HG03280 (cell line): ENCODE data around the gene NFS1.
"Not testable (repeated sequence)": the region's sequence is repeated elsewhere in the genome, so short reads cannot be mapped to it uniquely, and the experiment has no call there.

ENCODE experiments used
- ATAC-seq: cut with Tn5 transposase; IDR thresholded peaks from one replicate; pipeline ENCODE4 v1.9.1; 2021; ENCODE audit warnings: mild to moderate bottlenecking, moderate library complexity; ENCODE audit not compliant: unreplicated experiment

The NFS1 gene

DNA sequence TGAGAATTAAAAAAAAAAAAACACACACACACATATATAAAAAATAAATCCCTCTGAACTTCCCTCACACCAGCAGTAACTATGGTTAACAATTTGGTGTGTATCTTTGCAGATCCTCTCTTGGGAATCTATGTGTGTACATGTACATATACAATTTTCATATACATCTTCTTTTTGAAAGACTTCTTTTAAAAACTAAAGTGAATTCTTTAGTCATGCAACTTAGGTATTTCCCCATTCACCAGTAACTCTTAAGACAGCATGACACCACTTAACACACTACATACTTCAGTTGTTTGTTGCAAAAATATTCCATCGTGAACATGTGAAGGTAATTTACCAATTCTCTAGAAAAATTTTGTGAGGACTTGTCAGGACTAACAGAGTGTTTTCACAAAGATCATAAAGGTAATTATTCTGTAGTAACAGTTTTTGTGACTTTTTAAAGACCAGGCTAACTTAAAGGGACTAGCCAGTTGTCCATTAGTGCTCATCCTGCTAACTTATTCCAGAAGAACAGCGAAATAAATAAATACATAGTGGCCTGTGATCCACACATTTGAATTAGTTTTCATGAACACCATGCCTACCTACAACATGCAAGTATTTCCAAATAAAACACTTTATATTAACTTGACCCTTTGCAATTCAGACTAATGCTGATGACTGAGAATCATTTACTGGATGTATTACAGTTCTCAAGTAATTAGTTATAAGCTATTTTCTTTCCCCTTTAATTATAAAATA lies 30.9 kb upstream of the NFS1 start:
- no peak for ATAC-seq

DNA sequence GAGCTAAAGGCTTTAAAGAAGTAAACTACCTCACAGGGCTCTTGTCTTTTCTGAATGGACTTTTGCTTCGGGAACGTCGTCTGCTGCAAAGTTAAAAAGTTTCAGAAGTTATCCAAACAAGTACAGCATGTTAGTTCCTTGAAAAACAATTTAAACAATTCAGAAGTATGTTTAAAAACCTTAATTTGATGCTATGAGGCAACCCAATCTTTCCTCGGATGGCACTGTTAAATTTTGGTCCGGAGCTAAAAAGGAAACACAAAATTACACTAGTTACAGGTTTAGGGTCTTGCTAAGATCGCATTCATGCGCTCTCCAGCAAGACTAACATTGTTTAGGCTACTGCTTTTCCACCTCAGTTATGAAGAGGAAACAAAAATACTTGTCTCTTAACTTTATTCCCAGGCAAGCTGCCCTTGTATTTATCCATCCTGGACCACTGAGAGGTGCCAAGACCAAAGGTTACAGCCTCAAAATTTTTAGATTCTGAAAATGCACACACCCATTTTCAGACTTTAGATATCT lies 30.2 kb upstream of the NFS1 start:
- no peak for ATAC-seq

DNA sequence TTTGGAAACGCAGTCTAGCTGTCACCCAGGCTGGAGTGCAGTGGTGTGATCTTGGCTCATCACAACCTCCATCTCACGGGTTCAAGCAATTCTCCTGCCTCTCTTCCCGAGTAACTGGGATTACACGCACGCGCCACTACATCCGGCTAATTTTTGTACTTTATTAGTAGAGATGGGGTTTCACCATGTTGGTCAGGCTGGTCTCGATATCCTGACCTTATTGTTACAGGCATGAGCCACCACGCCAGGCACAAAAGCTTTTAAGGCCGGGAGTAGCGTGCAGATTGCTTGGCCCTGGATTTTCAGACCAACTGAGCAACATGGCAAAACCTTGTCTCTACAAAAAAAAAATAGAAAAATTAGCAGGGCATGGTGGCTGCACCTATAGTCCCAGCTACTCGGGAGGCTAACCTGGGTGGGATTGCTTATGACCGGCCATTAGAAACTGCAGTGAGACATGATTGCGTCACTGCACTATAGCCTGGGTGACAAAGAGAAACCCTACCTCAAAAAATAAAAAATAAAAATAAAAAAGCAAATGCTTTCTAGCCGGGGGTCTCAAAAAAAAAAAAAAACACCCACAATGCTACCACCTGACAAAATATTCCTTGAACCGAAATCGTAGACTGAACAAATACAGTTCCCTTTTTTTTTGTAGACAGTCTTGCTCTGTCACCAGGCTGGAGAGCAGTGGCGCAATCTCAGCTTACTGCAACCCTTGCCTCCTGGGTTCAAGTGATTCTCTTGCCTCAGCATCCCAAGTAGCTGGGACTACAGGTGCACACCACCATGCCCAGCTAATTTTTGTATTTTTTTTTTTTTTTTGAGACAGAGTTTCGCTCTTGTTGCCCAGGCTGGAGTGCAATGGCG lies 27.9 kb upstream of the NFS1 start:
- ATAC-seq: no peak

DNA sequence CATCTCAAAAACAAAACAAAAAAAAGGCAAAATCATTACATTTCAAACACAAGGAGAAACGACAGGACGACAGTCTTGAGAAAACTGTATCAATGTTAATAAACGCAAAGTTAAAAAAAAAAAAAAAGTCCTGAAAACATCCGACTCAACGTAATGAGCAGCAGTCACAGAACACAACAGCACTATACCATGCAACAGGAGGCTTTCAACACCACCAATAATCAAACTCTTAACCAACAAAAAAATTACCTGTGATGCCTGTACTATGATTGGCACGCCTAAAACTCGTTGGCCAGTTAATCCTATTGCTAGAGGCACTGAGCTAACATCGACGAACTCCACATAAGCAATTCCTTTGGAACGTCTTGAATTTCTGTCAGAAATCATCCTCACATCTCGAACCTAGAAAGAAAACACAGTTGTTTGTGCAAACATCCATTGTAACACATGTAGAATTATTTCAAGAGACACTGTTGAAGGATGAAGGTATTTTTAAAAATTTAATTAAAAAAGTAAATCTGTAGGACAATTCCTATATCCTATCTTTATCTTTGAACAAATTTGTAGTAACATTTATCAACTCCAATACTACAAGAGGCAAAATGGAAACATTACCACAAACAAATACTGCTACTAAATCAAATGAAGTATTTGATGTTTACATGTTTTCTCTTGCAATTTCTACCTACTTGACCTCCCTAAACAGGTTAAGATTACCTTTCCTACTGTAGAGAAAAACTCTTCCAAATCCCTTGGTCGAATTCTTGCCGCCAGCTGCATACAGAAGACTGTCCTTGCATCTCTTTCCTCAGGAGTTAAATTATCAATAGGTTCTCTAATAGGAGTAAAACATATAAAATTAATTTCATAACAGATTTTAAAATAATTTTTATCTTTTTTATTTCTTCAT lies 25.4 kb upstream of the NFS1 start:
- no peak for ATAC-seq

DNA sequence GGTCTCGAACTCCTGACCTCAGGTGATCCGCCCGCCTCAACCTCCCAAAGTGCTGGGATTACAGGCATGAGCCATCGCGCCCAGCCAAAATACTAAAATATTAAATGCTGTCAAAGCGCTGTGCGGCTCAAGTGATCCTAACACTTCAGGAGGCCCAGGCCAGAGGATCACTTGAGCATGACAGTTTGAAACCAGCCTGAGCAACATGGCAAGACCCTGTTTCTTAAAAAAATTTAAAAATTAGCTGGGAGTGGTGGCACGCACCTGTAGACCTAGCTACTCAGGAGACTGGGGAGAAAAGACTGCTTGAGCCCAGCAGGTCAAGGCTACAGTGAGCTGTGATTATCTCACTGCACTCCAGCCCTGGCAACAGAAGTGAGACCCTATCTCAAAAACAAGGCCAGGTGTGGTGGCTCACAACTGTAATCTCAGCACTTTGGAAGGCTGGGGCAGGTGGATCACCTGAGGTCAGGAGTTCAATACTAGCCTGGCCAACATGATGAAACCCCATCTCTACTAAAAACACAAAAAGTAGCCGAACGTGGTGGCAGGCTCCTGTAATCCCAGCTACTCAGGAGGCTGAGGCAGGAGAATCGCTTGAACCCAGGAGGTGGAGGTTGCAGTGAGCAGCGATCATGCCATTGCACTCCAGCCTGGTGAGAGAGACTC lies 24.6 kb upstream of the NFS1 start:
- ATAC-seq: not testable (repeated sequence)

DNA sequence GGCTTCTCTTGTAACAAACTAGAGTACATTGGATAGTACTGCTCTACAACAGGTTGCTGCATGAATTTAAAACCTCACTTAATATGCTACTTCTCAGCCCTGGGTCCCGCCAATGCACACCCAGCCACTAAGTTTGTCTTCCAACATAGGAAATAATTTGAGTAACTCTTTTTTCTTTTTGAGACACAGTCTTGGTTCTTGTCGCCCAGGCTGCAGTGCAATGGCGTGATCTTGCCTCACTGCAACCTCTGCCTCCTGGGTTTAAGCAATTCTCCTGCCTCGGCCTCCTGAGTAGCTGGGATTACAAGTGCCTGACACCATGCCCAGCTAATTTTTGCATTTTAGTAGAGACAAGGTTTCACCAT lies 24.1 kb upstream of the NFS1 start:
- not testable (repeated sequence) for ATAC-seq

DNA sequence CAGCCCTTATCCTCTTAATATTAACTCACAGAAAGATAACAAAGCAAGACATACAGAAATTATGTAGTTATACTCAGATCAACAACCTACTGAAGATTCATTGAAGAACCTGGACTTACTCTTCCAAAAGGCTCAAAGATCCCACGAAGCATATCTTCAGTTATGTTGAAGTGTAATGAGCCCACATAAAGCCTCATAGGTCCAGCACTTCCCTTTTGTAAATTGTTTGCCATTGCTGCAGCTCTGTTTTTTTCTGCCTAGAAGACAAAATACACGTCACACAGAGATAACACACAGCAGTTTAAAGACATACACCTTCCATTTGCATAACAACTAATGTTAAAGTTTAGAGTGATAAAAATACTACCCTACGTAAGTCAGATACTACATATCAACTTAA lies 22.5 kb upstream of the NFS1 start:
- ATAC-seq: no peak

DNA sequence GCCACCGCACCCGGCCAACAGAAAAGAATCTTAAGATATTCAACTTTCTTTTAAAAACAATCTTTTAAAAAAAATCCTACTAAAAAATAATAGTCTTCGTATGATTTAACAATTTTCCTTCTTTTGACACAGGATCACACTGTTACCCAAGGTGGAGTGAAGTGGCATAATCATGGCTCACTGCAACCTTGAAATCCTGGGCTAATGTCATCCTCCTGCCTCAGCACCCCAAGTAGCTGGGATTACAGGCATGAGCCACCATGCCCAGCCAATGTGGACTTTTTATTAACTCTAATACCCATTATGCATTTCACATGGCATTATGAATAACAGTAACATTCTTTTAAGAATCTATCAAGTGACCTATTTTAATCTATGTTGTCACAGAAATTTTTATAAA lies 22.1 kb upstream of the NFS1 start:
- no peak for ATAC-seq

DNA sequence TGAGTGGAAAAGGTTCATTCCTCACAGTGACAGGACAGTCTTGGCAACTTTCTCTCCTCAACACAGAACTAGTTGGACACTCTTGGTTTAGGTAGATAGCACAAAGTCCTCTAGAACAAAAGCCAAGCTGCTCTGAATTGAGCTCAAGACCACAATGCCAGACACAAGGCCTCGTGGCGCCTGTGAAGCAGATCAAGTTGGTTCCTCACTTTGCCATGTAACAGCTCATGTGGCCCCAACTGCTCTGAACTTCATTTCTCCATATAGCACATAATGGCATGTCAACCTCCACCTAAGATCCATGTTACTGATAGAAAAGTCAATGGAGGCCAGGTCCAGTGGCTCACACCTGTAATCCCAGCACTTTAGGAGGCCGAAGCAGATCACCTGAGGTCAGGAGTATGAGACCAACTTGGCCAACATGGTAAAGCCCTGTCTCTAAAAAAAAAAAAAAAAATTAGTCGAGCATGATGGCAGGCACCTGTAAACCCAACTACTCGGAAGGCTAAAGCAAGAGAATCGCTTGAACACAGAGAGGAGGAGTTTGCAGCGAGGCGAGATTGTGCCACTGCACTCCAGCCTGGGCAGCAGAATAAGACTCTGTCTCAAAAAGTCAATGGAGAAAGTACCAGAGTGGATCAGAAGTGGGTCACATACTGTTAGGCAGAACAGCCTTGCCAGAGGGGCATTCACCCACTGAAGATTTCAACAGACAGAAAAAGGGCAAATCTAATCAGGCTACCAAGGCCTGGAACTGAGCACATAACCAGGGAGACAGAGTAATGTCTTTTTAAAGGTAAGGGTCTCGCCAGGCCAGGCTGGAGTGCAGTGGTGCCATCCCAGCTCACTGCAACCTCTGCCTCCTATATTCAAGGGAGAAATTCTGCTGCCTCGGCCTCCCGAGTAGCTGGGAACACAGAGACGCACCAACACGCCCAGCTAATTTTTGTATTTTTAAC lies 21.3 kb upstream of the NFS1 start:
- no peak for ATAC-seq

DNA sequence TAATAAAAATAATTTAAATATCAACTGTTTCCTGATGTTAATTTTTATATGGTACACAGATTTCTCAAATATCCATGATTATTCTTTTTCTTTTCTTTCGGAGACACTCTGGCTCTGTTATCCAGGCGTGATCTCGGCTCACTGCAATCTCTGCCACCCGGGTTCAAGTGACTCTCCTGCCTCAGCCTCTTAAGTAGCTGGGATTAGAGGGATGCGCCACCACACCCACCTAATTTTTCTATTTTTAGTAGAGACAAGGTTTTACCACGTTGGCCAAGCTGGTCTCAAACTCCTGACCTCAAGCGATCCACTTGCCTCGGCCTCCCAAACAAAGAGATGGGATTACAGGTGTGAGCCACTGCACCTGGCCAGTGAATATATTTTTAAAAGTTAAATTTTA lies 20.6 kb upstream of the NFS1 start:
- no peak for ATAC-seq

DNA sequence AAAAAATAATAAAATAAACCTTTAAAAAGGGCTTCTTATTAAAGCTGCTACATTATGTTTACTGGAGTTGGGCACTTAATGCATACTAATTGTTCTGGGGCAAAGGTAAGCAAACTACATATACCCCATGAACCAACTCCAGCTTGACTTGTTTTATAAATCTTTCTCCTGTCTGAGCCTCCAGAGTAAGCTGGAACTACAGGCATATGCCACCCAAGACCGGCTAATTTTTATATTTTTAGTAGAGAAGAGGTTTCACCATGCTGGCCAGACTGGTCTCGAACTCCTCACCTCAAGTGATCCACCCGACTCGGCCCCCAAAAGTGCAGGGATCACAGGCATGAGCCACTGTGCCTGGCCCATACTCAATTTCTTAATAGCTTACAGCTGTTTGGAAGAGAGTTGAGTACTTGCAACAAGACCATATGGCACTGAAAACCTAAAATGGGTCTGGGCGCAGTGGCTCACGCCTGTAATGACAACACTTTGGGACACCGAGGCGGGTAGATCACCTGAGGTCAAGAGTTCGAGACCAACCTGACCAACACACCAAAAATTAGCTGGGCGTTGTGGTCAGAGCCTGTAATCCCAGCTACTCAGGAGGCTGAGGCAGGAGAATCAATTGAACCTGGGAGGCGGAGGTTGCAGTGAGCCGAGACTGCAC lies 20.0 kb upstream of the NFS1 start:
- ATAC-seq: no peak

DNA sequence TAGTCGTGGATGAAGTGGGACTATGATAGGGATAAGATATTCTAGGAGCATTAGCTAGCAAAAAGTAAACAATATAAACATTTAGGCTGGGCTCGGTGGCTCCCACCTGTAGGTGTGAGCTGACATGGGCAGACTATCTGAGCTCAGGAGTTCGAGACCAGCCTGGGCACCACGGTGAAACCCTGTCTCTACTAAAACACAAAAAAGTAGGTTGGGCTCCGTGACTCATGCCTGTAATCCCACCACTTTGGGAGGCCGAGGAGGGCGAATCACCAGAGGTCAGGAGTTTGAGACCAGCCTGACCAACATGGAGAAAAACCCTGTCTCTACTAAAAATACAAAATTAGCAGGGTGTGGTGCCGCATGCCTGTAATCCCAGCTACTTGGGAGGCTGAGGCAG lies 19.2 kb upstream of the NFS1 start:
- not testable (repeated sequence) for ATAC-seq

DNA sequence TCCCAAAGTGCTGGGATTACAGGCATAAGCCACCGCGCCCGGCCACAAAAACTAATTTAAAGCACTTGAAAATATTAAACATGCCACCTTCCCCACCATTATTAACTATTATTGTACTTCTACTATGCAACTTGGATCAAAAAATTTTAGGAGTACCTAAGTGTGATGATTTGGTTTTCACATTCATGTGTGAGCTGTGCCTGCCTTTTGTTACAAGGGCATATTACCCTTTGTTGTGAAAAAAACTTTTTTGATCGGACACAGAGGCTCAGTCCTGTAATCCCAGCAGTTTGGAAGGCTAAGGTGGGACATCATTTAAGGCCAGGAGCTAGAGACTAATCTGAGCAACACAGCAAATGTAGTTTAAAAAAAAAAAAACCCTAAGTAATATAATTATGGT lies 17.2 kb upstream of the NFS1 start:
- no peak for ATAC-seq

DNA sequence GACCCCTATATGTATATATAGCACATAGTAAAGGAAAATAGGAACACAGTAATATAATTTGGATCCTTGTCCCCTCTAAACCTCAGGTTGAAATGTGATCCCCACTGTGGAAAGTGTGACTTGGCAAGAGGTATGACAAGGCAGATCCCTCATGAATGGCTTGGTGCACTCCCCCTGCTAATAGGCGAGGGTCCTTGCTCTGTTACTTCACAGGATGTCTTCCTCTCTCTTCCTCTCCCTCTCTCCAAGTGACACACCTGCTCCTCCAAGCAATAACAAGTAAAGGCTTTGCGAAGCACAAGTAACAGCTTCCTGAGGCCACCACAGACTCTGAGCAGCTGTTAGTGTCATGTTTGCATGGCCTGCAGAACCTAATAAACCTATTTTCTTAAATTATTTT lies 16.5 kb upstream of the NFS1 start:
- no peak for ATAC-seq

DNA sequence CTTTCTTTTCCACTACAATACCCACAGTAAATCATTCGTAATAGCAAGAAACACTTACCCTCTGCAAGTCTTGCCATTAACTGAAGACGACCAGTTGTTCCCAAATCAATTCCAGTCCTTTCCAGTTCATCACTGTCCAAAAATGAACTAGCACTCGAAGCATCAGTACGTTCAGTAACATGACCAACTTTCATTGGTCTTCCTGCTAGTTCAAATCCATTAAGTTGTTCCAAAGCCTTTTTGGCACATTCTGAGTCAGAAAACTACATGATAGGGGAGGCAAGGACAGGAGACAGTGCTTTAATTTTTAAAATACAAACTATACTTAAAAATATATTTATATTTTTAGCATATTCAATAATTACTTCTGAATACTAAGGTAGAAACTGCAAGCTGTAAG lies 15.0 kb upstream of the NFS1 start:
- ATAC-seq: no peak

DNA sequence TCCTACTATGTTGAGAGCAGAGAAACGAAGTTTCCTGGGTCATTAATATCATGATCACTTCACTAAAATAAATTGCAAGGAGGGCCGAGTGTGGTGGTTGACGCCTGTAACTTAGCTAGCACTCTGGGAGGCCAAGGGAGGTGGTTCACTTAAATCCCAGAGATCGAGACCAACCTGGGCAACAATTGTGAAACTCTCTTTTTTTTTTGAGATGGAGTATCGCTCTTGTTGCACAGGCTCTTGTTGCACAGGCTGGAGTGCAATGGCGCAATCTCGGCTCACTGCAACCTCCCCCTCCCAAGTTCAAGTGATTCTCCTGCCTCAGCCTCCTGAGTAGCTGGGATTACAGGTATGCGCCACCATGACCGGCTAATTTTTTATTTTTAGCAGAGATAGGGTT lies 14.0 kb upstream of the NFS1 start:
- not testable (repeated sequence) for ATAC-seq

DNA sequence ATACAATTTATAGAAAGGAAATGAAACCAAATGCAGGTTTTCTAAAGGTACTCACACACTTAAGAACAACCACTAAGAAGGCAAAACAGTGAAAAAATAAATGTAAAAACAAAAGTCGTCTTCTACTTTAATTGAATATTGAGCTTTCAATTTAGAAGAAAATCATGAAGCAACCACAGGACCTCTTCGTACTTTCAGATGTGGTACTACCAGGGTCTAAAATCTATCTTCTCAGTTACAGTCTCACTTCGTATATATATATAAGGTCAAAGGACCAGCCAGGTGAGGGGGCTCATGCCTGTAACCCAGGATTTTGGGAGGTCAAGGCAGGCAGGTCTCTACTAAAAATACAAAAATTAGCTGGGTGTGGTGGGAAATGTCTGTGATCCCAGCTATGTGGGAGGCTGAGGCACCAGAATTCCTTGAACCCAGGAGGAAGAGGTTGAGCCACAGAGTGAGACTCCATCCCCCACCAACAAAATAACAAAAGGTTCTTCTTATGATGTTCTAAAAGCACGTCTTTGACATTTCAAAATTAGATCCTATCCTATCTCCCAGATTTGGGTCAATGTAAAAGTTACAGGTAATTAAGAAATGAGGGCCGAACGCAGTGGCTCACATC lies 12.5 kb upstream of the NFS1 start:
- ATAC-seq: no peak

DNA sequence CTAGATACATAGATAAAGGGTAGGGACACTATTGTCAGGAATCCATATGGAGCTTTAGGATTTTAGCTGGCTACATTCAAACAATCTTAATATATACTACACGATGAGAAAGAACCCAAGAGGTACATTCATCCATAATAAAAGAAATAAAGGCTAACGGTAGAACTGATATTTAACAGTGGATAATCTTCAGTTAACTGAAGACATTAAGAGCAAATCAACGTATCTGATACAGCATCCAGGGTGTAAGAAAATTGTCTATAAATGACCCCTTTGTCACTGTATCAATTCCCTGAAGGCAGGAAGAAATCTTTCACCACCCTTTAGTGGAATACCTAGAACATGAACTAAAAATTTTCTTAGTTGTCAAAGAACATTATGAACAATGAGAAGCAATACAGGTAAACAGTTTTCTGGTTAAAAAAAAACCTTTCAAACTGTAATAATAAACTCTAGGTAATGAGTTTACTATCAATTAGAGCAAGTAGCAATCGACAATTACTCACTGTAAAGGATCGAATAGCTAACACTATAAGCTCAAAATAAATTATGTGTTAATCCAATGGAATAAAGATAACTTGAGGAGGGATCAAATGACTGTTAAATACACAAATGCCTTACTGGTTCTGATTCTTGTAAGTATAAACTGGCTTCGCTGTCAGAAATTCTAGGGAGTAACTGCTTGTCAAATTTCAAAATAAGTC lies 11.9 kb upstream of the NFS1 start:
- no peak for ATAC-seq
